ENCODE measurements around the gene RCAN1.

- no peak for TF ChIP-seq REST (IDR thresholded peaks at IDR 0.05; ENCODE audit: low read depth)
- TF ChIP-seq EP300 (IDR thresholded peaks at IDR 0.05; ENCODE audit: borderline replicate concordance) = no peak
- no peak for TF ChIP-seq CEBPB (IDR thresholded peaks at IDR 0.05)
Measured at GRCh38 chr21:34612056-34612455, 2.9 kb downstream of the RCAN1 start.

Data from Ishikawa (cell line).